ENCODE data around the gene CTDSP1. TPM values are rescaled to one million over a fixed set of nuclear protein-coding genes. Genes with fewer than 3 reads are reported as not detected.

Gene CTDSP1
- total and polyA plus RNA-seq, 4 donors: 38.3 to 76.5 (median 56.6) TPM

GRCh38 chr2:218437969-218438368 is 38.3 kb downstream of the CTDSP1 start:
- H3K4me3 ChIP-seq (ENCODE audit: low read depth in 1 of 3, low read length in 3 of 3): no peak overlapping the region
- DNase-seq (ENCODE audit: low spot score): no peak
- no peak overlapping the region for H3K9ac ChIP-seq (ENCODE audit: low read depth in 1 of 2, low read length in 2 of 2)
- H3K27me3 ChIP-seq (ENCODE audit: control insufficient read depth in 4 of 4, insufficient read depth in 4 of 4, low read length in 3 of 4): no peaks in the 10 kb centered on the region
- H3K4me1 ChIP-seq (ENCODE audit: control insufficient read depth in 4 of 4, insufficient read depth in 4 of 4, low read length in 3 of 4): peaks cover 0 to 7% (median 5%) of the 10 kb centered on the region in 4 donors
- no peak for TF ChIP-seq ZBTB33 (IDR thresholded peaks at IDR 0.05)
- TF ChIP-seq HNF4A (conservative IDR thresholded peaks at IDR 0.05): no peak
- TF ChIP-seq RAD21 (IDR thresholded peaks at IDR 0.05): no peak
- TF ChIP-seq NR2F2 (IDR thresholded peaks at IDR 0.05): no peak
- WGBS: 98% methylated on average over 1 of the region's 1 CpG
- no peak overlapping the region for H3K27ac ChIP-seq (ENCODE audit: low read depth in 1 of 2, low read length in 2 of 2)
- H3K36me3 ChIP-seq (ENCODE audit: control insufficient read depth in 4 of 4, insufficient read depth in 3 of 4, low read depth in 1 of 4, low read length in 3 of 4): peaks cover 0 to 54% (median 18%) of the 10 kb centered on the region in 4 donors
- no peaks in the 10 kb centered on the region for H3K9me3 ChIP-seq (ENCODE audit: control insufficient read depth in 4 of 4, low read length in 3 of 4)

- TF ChIP-seq REST (IDR thresholded peaks at IDR 0.05): no peak
- TF ChIP-seq YY1 (IDR thresholded peaks at IDR 0.05): no peak
- no peak for TF ChIP-seq JUND (IDR thresholded peaks at IDR 0.05)
- no peak for TF ChIP-seq FOXA1 (IDR thresholded peaks at IDR 0.05)
- TF ChIP-seq HNF4G (IDR thresholded peaks at IDR 0.05): no peak
- no peak for TF ChIP-seq MAX (IDR thresholded peaks at IDR 0.05)
- no peak for TF ChIP-seq RXRA (IDR thresholded peaks at IDR 0.05)
- TF ChIP-seq NR2F2 (IDR thresholded peaks at IDR 0.05): no peak
- no peak for DNase-seq (ENCODE audit: low spot score)
These were observed 38.9 kb downstream of the CTDSP1 start for GRCh38 chr2:218438596-218438995.

GRCh38 chr2:218444692-218445357 is 45.2 kb downstream of the CTDSP1 start:
- no peak overlapping the region for H3K4me3 ChIP-seq (ENCODE audit: low read depth in 1 of 3, low read length in 3 of 3)
- peaks cover 1 to 46% (median 26%) of the 10 kb centered on the region in 4 donors for H3K36me3 ChIP-seq (ENCODE audit: control insufficient read depth in 4 of 4, insufficient read depth in 3 of 4, low read depth in 1 of 4, low read length in 3 of 4)
- no peak overlapping the region for H3K9ac ChIP-seq (ENCODE audit: low read depth in 1 of 2, low read length in 2 of 2)
- H3K4me1 ChIP-seq (ENCODE audit: control insufficient read depth in 4 of 4, insufficient read depth in 4 of 4, low read length in 3 of 4): peaks cover 10 to 30% (median 12%) of the 10 kb centered on the region in 4 donors
- peak overlapping the region; percentile 43 to 50 for H3K27ac ChIP-seq (ENCODE audit: low read depth in 1 of 2, low read length in 2 of 2)
- H3K9me3 ChIP-seq (ENCODE audit: control insufficient read depth in 4 of 4, low read length in 3 of 4): no peaks in the 10 kb centered on the region
- H3K27me3 ChIP-seq (ENCODE audit: control insufficient read depth in 4 of 4, insufficient read depth in 4 of 4, low read length in 3 of 4): no peaks in the 10 kb centered on the region
- WGBS: 69% methylated on average over 7 of the region's 7 CpGs
- peak; percentile 43 for DNase-seq (ENCODE audit: low spot score)
- TF ChIP-seq RAD21 (IDR thresholded peaks at IDR 0.05) (peak; percentile 59), TAF1 (conservative IDR thresholded peaks at IDR 0.05) (no peak), YY1 (IDR thresholded peaks at IDR 0.05) (peak; percentile 86), GABPA (IDR thresholded peaks at IDR 0.05 in 1 of 2, conservative IDR thresholded peaks at IDR 0.05 in 1 of 2) (peak in 1 of 2 donors; percentile 85), FOXA1 (IDR thresholded peaks at IDR 0.05) (peak; percentile 95), CTCF (IDR thresholded peaks at IDR 0.05; ENCODE audit: low read depth, low read length, missing input control) (no peak), RXRA (IDR thresholded peaks at IDR 0.05) (peak; percentile 97 to 99), ATF3 (IDR thresholded peaks at IDR 0.05) (peak; percentile 65), ZBTB33 (IDR thresholded peaks at IDR 0.05) (peak; percentile 94)

More at GRCh38 chr2:218438596-218438995, 38.9 kb downstream of the CTDSP1 start:
- no peak overlapping the region for H3K27ac ChIP-seq (ENCODE audit: low read depth in 1 of 2, low read length in 2 of 2)
- peaks cover 0 to 58% (median 18%) of the 10 kb centered on the region in 4 donors for H3K36me3 ChIP-seq (ENCODE audit: control insufficient read depth in 4 of 4, insufficient read depth in 3 of 4, low read depth in 1 of 4, low read length in 3 of 4)
- H3K4me1 ChIP-seq (ENCODE audit: control insufficient read depth in 4 of 4, insufficient read depth in 4 of 4, low read length in 3 of 4): peaks cover 0 to 10% (median 5%) of the 10 kb centered on the region in 4 donors
- H3K9me3 ChIP-seq (ENCODE audit: control insufficient read depth in 4 of 4, low read length in 3 of 4): no peaks in the 10 kb centered on the region
- H3K4me3 ChIP-seq (ENCODE audit: low read depth in 1 of 3, low read length in 3 of 3): no peak overlapping the region
- WGBS: 80% methylated on average over 4 of the region's 4 CpGs
- no peak overlapping the region for H3K9ac ChIP-seq (ENCODE audit: low read depth in 1 of 2, low read length in 2 of 2)
- H3K27me3 ChIP-seq (ENCODE audit: control insufficient read depth in 4 of 4, insufficient read depth in 4 of 4, low read length in 3 of 4): no peaks in the 10 kb centered on the region

Data from liver (tissue), 9 donors.